ENCODE results near the gene FAM3B.

The FAM3B gene

DNA sequence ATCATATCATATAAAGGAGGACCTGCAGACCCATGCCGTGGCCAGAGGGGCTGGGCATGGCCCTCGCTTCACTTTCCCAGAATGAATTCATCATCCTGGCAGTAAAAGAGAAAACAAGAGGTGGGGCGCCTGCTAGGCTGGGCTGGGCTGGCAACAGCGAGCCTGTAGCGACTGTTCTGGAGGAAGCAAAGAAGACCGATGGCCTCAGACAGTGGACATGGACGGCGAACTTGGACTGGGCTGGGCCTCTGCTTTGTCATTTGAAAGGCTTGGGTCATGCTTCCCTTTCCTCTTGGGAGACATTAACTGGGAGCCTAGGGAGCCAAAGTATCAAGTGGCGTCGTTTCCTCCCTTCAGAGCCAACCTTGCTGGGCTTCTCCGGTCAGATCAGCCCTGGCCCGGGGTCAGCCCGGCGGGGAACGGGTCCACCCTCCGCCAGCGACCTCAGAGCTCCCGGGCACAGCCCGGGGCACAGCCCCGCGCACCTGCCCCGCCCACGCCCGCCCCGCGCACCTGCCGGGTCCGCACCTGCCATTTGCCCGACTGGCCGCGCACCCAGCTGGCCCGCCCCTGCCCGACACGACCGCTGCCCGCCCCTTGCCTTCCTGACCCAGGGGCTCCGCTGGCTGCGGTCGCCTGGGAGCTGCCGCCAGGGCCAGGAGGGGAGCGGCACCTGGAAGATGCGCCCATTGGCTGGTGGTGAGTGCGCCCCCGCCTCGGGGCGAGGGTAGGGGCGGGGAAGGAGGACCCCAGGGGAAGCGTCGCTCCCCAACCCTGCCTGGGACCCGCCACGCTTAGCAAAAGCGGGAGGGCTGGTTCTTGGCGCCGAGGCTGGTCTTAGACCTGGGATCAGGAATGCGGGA is at the start of gene FAM3B:
Gene FAM3B (plus strand): TSS at position 602 of the 863 bp plus-strand sequence. CDS start 79 bp downstream, at position 681.
- no peak for DNase-seq (ENCODE audit: low spot score)
- no peak for TF ChIP-seq CTCF (IDR thresholded peaks at IDR 0.05; ENCODE audit: extremely low read depth, insufficient read depth, missing control alignments)
- in situ Hi-C loops (cut with MboI; ENCODE audit: low pct_unique_long_range_greater_than_20kb, low sequenced_read_pairs, unreplicated experiment), result no loop called here

DNA sequence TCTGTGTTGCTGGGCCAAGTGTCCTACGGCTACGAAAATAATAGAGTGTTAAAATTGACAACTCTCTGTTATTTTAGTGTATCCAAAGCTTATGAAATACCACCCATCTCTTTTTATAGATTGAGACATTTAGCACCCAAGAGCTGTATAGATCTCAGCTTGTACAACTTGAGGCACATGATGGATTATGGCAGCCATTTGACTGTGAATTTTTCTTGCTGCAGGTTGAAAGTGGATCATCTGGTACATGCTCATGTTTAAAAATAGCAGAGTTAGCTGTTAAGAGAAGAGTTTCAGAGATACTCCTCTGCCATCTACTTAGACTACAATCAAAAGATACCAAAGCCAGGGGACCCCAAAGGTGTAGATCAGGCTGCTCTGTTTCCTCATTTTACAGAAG is 49.3 kb upstream of the FAM3B start:
- in situ Hi-C loops (cut with MboI; ENCODE audit: low pct_unique_long_range_greater_than_20kb, low sequenced_read_pairs, unreplicated experiment), result no loop called here
- TF ChIP-seq CTCF (IDR thresholded peaks at IDR 0.05; ENCODE audit: extremely low read depth, insufficient read depth, missing control alignments), result no peak
- no peak for DNase-seq (ENCODE audit: low spot score)

- no peak for DNase-seq (ENCODE audit: low spot score)
- no peak for TF ChIP-seq CTCF (IDR thresholded peaks at IDR 0.05; ENCODE audit: extremely low read depth, insufficient read depth, missing control alignments)
- in situ Hi-C loops (cut with MboI; ENCODE audit: low pct_unique_long_range_greater_than_20kb, low sequenced_read_pairs, unreplicated experiment), result no loop called here
Measured at GRCh38 chr21:41269535-41269934, 47.1 kb upstream of the FAM3B start.

DNA sequence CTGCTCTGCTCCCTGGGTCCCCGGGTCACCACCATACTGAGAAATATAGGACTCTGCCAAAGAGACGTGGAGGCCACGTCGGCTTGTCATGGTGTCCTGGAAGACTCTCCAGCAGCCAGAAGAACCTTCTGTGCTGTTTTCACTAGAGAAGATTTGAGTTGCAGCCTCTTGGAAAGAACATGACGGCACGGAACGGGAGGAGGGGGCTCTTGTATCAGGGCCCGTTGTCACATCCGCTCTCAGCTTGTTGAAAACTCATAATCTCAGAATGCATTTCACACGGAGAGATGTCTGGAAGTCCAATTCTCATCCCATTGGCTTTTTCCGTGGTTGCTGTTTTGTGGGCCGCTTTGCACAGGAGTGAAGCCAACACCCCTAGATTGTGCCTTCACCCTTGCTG is 39.4 kb upstream of the FAM3B start:
- no peak for TF ChIP-seq CTCF (IDR thresholded peaks at IDR 0.05; ENCODE audit: extremely low read depth, insufficient read depth, missing control alignments)
- in situ Hi-C loops (cut with MboI; ENCODE audit: low pct_unique_long_range_greater_than_20kb, low sequenced_read_pairs, unreplicated experiment), result no loop called here
- DNase-seq (ENCODE audit: low spot score), result no peak

DNA sequence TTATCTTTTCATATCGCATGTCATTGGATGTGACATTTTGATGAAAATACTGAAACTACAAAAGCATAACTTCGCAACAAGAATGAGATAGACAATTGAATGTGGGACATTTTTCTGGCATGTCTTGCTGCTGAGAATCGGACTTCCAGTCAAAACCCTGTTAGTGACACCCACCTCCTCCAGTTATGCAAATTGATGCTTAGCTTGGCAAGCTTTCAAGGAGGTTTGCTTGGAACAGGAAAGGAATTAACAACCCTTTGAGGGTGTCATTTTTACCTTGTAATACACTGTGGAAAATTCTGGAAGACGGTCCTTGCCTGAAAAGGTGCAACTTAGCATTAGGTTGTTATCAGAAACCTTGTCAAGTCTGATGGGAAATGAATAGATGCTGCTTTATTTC is 38.8 kb upstream of the FAM3B start:
- no peak for DNase-seq (ENCODE audit: low spot score)
- TF ChIP-seq CTCF (IDR thresholded peaks at IDR 0.05; ENCODE audit: extremely low read depth, insufficient read depth, missing control alignments), result no peak
- in situ Hi-C loops (cut with MboI; ENCODE audit: low pct_unique_long_range_greater_than_20kb, low sequenced_read_pairs, unreplicated experiment), result no loop called here

DNA sequence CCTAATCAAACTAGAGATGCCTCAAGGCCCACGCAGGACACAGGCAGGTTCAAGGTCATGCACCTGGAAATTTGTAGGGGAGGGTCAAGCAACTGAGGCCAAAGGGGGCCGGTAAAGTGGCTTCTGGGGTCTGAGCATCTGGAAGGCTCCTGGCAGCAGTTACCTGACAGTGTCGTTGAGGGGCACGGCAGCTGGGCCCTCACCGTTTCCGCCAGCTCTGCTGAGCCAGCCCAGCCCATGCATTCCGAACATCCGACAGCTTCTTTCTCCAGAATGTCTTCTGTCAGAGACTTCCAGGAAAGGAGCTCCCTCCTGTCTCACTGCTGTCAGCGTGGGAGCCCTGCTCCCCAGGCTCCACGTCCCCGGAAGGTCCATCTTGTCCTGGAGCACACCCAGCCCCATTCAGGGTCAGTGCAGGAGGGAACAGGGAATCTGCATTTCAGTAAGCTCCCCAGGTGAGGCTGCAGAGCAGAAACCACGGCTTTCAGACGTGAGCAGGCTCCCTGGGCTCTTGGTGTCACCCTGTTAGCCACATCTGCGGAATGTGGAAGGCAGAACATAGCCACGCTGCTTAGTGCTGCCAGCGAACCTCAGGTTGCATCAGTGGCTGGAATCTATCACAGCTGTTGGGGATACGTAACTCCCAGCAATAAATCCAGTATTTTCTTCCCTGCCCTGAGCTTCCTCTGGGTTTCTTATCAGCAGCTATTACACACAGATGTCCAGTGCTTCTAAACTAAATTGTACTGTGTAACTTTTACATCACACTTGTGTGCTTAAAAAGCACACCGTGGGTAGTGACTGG is 36.3 kb upstream of the FAM3B start:
- TF ChIP-seq CTCF (IDR thresholded peaks at IDR 0.05; ENCODE audit: extremely low read depth, insufficient read depth, missing control alignments), result no peak
- in situ Hi-C loops (cut with MboI; ENCODE audit: low pct_unique_long_range_greater_than_20kb, low sequenced_read_pairs, unreplicated experiment), result no loop called here
- no peak for DNase-seq (ENCODE audit: low spot score)

Measured in GM13977 (cell line).